Liver (tissue), 3 donors: ENCODE measurements around the gene NINJ2.

ENCODE experiments used
- CTCF ChIP-seq: fragments of 150-350 bp; IDR thresholded peaks from 2 replicates; pipeline ENCODE4 v1.5.1; 2017; ENCODE audit warnings: improper control_type of control experiment, low read depth, low read length; ENCODE audit not compliant: missing input control
- RAD21 ChIP-seq, 2 donors: IDR thresholded peaks; 2 replicates each; pipeline ENCODE4 v1.6.1; 2016; ENCODE audit warnings: antibody characterized with exemption in 2 of 2, mild to moderate bottlenecking in 2 of 2
- REST ChIP-seq: IDR thresholded peaks from 2 replicates; pipeline ENCODE4 v1.6.1; 2016; ENCODE audit warnings: antibody characterized with exemption, mild to moderate bottlenecking
- RXRA ChIP-seq, 2 donors: IDR thresholded peaks; 2 replicates each; pipeline ENCODE4 v1.6.1; 2017 to 2018; ENCODE audit warnings: antibody characterized with exemption in 2 of 2, mild to moderate bottlenecking in 1 of 2
- SP1 ChIP-seq: IDR thresholded peaks from 2 replicates; pipeline ENCODE4 v1.6.1; 2018; ENCODE audit warnings: antibody characterized with exemption, mild to moderate bottlenecking
- TF ChIP-seq, protein P1 (sequence below): IDR thresholded peaks from 2 replicates; pipeline ENCODE4 v1.6.1; 2016; ENCODE audit warnings: antibody characterized with exemption
- donor health status: healthy.
- donor health status: healthy.

- TF ChIP-seq REST = no peak
- TF ChIP-seq, protein P1, sequence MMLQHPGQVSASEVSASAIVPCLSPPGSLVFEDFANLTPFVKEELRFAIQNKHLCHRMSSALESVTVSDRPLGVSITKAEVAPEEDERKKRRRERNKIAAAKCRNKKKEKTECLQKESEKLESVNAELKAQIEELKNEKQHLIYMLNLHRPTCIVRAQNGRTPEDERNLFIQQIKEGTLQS = no peak
- TF ChIP-seq CTCF = no peak
- TF ChIP-seq RAD21 (IDR thresholded peaks at IDR 0.05) = no peak
- TF ChIP-seq SP1 = no peak
- TF ChIP-seq RXRA (IDR thresholded peaks at IDR 0.05) = no peak
These were observed 26.6 kb downstream of the NINJ2 start for GRCh38 chr12:636632-637031.
